COLO668 (cell line): ENCODE results near the gene SYCP2L.
"Not testable (repeated sequence)": the region's sequence is repeated elsewhere in the genome, so short reads cannot be mapped to it uniquely, and the experiment has no call there.

Experiments used
- DNase-seq: peaks from one replicate; lab custom pipeline; 2025; ENCODE audit not compliant: unreplicated experiment; lab: John Stamatoyannopoulos, UW

SYCP2L gene

DNA sequence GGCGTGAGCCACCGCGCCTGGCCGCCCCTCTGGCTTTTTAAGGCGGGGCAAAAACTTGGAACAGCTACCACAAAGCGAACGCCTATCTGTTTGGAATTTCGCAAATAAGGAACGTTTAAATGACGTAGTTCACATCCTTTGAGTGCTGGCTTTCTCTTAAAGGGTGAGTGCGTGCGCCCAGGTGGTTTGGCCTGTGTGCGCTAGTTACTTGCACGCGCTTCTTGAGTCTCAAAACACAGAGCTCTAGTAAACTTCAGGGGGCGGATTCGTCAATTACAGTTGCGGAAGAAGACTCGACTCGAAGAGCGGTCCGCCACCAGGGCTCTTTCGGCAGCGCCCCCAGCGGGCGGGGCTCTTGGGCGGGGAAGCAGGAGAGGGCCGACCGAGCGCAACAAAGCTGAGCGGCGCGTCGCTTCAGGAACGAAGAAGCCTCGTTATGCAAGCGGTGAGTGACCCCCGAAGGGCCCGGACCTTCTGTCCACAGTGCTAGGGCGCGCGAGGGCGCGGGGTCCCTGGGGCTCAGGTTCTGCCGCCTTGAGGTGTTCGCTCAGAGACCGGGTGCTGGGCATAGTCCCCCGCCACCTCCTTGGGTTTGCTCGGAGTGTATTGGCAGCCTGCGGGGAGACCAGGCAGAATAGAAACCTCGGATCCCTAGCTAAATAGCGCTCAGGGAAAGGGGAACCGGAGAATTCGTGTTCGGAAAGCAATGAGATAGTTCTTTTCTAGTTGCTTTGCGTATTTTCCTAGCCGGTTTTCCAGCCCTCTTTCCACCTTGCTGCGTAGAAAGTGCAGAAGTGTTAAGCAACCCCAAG lies at the start of gene SYCP2L:
Gene SYCP2L, plus strand, starts transcription at position 362 of the 812 bp plus-strand sequence. Its CDS starts 75 bp downstream, at position 437.
- DNase-seq, result peak; percentile 14

DNA sequence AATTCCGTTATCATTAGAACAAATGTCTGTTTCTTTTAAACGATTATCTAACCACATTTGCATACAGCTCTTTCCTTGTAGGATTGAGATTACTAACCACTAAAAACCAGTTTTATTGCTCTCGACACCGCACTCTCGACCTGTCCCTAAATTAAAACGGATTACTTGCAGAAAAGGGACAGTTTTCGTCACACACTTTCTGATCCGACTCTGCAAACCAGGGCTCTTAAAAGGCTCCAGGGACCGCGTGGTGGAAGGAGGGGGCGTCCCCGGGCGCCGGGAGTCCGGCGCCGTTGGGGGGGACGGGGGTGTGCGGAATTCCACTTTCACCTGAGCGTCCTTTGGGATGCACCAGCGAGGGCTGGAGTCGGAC lies 49.2 kb upstream of the SYCP2L start:
- DNase-seq, result peak; percentile 21

DNA sequence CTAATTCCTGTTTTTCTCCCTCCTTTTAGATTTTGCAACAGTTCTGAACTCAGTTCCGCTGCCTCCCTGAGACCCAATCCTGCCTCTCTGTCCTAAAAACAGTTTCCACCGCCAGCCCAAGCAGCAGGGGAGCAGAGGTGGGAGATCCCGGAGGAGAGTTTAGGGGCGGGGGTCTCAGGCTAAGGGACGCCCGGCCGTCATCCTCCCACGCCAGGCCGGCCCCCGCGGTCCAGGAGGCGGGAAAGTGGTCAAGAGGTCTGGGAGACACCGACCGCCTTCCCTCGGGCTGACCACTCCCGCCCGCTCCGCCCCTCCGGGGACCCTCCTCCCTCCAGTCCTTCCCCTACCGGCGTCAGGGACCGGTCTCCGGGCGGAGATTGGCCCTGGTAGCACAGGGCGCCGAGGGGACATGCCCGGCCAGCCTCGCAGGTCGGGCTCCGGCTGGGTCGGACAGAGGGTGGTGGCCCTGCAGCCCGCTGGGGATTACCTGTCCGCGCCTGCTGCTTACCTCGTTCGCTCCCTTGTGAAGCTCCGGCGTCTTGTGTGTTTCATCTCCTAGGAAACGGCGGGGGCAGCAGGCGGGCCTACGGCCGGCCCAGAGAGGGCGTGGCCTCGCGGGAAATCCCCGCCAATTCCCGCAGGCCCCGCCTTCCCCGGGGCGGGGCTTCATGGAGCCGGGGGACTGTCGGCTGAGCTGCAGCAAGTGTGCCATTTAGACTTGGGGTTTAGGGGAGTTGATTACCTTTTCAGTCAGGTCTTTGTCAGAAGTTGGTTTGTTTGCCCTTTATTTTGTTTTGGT lies 48.7 kb upstream of the SYCP2L start, which contains the start of gene MAK:
Gene MAK, minus strand, starts transcription at position 545 of the 799 bp plus-strand sequence. CDS start 7,891 bp downstream, outside the sequence.
- DNase-seq, result peak; percentile 86

DNA sequence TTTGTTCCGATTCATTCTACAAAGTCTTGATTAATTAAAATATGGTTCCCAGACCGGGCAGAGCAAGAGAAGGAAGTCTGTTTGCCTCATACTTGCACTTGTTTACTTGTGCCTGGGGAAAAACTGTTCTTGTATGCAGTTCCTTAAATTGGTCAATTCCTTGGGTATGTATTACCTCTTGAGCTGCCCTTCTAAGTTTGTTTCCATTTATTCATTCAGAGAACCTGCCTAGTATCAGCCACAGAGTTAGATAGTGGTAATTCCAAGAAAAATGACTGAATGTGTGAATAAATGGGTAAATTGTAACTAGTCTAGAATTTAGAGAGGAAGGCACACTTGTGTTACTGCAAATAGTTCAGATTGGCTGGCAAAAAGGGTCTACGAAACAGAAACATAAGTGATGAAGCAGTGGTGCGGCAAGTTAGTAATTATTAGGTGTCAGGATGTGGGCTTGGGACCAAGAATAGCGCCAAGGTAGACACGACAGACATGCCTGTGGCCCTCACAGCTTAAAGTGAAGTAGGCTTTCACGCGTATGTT lies 48.0 kb upstream of the SYCP2L start:
- DNase-seq, result no peak

DNA sequence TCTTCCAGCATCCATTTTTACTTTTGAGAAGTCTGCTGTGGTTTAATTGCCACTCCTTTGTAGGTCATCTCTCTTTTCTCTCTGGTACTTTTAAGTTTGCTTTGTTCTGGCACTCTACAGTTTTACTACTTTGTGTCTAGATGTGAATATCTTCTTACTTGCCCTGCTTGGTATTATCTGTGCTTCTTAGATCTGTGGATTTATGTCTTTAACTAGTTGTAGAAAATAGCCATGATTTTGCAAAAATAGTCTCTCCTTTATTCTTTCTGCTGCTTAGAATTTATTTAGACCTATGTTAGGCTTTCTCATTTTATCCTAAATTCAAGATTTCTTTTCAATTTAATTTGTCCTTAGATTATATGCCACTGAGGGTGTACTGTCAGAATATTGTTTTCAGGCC lies 43.3 kb upstream of the SYCP2L start:
- no peak for DNase-seq

DNA sequence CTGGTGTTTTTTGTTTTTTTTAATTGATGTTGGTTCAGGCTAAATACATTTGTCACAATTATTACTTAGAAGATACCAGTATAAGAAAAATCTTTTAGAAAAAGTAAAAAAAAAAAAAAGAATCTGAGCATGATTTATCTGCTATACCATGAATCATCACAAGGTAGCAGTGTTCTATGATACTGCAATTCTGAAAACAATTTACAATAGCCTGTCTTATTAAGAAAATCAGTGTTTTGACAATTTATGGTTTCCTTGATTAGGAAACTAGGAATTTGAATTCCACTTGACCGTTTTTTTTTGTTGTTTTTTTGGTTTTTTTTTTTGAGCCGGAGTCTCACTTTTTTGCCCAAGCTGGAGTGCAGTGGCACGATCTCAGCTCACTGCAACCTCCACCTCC lies 39.2 kb upstream of the SYCP2L start:
- no peak for DNase-seq

DNA sequence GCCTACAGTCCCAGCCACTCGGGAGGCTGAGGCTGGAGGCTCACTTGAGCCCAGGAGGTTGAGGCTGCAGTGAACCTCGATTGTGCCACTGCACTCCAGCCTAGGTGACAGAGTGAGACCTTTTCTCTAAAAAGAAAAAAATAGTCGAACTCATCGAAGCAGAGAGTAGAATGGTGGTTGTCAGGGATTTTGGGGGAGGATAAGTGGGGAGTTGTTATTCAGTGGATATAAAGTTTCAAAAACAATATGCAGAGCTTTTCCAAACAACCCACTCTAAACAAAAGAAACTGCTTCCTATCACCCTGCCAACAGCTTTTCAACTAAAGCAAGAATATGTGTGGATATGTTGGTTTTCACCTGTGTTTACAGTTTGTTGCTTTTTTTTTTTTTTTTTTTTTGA lies 37.0 kb upstream of the SYCP2L start:
- no peak for DNase-seq

DNA sequence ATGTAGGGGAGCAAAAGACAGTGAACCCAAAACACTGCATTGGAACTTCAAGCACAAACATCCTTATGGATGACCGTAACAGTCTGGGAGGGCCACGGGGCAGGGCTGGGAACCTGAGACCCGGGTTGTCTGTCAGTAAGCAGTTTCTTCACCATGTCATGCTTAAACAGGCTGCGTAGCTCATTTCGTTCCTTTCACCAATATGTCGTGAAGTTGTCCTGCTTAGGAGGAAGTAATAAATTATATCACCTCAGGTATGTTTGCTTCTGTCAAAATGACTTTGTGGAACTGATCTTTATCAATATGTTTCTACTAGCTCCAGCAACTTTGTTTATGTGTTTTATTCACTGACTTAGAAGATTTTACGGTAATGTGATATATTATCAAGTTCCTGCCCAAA lies 36.1 kb upstream of the SYCP2L start:
- no peak for DNase-seq

DNA sequence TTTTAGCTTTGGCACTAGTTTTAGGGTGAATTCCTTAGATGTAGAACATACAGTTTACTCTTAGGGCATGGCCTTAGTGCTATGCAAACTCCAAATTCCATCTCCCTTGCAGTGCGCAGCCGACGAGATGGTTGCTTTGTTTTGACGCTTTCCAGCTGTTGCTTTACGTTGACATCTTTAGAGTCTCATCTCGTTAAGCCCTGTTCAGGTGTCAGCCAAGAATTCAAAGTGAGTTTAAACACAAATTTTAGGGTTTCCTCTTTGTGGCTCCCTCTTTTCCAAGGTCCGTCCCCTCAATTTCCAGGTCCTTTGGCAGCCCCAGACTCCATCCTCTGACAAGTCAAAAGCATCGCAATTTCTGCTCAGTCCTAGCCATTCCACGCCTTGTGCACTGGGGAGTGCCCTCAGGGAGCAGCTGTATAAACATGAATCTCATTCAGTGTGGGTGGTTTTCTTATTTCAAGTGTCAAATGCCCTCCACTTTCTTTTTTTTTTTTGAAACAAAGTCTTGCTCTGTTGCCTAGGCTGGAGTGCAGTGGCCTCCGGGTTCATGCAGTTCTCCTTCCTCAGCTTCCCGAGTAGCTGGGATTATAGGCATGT lies 34.4 kb upstream of the SYCP2L start:
- no peak for DNase-seq

DNA sequence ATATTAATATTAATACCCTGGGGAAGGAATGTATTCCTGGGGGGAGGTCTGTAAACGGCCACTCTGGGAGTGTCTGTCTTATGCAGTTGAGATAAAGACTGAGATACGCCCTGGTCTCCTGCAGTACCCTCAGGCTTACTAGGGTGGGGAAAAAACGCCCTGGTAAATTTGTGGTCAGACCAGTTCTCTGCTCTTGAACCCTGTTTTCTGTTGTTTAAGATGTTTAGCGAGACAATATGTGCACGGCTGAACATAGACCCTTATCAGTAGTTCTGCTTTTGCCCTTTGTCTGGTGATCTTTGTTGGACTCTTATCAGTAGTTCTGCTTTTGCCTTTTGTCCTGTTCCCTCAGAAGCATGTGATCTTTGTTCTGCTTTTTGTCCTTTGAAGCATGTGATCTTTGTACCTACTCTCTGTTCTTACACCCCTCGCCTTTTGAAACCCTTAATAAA lies 33.0 kb upstream of the SYCP2L start:
- not testable (repeated sequence) for DNase-seq

DNA sequence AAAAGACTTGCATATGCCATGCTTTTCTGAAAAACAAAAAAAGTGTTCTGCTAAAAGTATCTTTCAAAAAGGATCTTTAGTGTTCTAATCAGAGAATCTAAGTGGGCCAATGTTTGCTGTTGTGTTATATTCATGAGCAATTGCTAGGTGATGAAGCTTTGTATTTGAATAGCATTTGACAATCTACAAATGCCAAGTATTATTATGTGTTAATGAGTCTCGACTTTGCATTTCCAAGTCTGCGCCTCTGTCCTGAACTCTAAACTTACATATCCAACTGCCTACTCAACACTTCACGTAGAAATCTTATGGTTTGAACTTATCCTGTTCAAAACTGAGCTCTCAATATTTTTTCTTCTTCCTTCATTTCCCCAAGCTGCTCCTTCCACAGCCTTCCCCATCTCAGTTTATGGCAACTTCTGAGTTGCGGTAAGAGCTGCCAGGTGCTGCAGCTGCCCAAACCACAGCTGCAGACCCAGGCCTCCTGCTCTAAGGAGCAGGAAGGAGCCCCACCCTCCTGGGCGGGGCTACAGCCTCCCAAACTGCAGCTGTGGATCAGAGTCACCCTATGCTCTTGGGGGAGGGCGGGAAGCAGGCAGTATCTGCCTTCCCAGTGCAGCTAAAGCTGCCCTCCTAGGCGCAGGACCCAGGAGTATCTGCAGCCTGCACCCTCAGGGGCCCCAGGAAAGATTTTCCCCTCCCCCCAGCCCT lies 31.8 kb upstream of the SYCP2L start:
- no peak for DNase-seq

DNA sequence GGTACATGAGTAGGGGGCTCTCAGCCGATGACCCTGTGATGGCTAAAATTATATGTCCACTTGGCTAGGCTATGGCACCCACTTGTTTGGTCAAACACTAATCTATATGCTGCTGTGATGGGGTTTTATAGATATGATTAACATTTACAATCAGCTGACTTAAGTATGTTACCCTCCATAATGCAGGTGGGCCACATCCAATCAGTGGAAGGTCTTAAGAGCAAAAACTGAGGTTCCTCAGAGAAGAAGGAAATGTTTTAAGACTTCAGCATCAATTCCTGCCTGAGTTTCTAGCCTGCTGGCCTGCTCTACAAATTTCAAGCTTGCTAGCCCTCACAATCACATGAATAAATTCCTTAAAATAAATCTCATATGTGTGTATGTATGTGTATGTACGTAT lies 29.6 kb upstream of the SYCP2L start:
- DNase-seq, result no peak

DNA sequence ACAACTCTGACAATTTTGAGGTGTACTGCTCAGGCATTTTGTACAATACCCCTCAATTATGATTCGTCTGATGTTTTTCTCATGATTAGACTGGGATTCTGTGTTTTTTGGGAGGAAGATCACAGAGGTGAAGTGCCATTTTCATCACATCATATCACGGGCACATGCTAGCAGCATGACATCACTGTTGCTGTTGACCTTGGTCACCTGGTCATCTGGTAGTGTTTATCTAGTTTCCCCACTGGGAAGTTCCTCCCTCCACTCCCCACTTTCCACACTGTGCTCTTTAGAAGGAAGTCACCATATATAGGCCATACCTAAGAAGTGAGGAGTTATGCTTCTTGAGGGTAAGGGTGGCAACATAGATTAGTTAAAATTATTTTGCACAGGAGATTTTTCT lies 25.8 kb upstream of the SYCP2L start:
- no peak for DNase-seq

DNA sequence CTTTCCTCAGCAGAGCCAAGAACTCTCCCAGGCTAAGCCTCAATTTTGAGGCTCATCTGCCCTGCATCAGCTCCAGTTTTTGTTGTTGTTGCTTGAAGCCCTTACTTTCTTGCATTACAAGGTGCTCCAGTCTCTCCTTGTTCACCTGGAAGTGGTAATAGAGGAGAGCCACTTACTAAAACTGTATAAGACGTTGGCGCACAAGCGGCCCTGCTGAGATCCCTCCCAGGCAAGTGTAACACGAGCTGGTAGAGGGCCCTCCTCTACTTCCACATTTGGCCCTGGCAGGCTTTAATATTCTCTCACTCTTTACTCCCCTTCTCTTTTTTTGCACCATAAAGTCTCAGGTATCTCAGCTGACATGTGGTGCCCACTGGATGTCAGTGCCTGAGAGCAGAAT lies 24.5 kb upstream of the SYCP2L start:
- no peak for DNase-seq

DNA sequence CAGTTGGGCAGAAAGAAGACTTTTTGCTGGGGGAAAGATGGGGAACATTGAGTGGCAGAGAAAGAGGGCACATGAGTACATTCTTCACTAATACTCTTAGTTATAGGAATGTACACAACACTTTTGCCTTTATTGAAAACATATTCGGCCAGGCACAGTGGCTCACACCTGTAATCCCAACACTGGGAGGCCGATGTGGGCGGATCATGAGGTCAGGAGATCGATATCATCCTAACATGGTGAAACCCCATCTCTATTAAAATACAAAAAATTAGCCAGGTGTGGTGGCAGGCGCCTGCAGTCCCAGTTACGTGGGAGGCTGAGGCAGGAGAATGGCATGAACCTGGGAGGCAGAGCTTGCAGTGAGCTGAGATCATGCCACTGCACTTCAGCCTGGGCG lies 23.8 kb upstream of the SYCP2L start:
- not testable (repeated sequence) for DNase-seq

DNA sequence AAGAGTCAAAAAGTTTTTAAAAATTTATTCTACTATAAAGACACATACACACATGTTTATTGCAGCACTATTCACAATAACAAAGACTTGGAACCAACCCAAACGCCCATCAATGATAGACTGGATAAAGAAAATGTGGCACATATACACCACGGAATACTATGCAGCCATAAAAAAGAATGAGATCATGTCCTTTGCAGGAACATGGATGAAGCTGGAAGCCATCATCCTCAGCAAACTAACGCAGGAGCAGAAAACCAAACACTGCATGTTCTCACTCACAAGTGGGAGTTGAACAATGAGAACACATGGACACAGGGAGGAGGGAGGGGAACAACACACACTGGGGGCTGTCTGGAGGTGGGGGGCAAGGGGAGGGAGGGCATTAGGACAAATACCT lies 20.1 kb upstream of the SYCP2L start:
- DNase-seq, result not testable (repeated sequence)

DNA sequence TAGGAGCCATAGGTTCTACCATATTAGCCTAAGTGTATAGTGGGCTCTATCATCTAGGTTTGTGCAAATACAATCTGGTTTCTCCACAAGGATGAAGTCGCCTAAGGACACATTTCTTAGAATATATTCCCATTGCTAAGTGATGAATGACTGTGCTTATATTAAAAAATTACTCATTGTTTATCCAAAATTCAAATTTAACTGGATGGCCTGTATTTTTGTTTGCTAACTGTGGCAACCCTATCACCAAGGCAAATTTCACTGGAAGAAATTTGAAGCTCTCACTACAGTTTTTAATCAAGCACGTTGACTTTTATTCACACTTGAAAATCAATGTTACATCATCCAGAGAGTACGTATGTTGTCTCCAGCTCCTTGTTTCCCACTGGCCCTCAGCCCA lies 18.9 kb upstream of the SYCP2L start:
- no peak for DNase-seq

DNA sequence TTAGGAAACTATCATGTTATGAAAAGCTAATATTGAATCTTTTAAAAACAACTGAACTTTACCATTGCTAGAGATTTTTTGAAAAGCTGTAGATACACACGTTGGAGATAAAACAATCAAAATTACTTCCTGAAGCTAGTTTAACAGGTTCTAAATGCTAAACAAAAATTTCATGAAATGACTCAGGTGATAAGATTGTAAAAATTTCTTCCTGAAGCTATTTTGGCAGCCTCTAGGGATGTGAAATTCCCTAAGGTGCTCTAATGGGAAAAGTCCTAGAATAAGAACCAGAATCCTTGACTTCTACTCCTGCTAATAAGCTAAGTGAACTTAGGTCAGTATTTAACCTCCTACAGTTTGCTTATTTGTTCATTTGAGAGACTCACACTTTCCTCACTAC lies 13.5 kb upstream of the SYCP2L start:
- no peak for DNase-seq

DNA sequence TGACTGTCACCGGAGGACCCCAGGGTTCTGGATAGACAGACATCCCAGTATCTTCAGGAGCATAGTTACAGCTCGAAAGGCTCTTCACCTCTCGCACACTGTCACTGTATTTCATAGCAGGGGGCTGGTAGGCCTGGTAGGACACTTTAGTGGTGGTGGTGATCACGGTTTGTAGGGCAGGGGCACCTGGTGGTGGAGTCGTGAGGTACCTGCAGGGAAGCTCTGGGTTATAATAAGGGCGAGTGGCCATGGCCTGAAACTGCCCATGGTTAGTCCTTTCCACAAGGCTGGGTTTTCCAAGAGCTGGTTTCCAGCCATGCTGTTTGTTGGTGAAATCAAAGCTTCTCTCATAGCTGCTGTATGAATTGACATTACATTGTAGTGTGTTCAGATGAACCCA lies 12.6 kb upstream of the SYCP2L start:
- no peak for DNase-seq

DNA sequence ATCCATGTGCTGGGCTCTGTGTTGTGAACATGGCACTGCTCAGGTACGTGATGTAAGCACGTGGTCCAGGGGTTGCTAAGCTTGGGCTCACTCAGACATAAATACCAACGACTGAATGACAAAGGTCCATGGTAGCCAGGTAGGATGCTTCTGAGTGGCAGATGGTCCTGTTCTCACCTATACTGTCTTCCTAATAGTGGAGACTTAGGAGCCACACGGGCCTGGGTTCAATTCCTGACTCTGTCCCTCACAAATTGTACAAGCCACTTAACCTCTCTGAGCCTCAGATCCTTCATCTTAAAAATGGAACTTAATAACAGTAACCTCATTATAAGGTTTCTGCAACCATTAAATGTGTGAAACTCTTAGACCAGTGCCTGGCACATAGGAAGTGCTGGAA lies 11.8 kb upstream of the SYCP2L start:
- no peak for DNase-seq

DNA sequence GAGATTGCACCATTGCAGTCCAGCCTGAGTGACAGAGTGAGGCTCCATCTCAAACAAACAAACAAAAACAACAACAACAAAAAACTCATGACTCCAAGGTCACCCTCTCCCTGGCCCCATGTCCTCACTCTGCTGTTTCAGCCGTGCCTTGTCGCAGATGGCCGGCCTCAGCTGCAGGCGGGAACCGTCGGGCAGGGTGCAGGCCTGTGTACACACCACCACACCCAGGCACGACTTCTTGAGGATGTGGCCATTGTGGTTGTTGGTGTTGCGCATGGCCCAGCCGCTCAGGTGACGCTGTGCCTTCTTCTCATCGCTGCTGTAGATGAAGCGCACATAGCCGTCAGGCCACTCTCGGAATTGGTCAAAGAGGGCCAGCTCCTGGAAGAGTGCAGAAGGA lies 9.8 kb upstream of the SYCP2L start:
- DNase-seq, result no peak
